DMS53 treated with DMSO at 0.1 percent for 48 hours (cell line): ENCODE results near the gene ALS2.
"Not testable (repeated sequence)": the region's sequence is repeated elsewhere in the genome, so short reads cannot be mapped to it uniquely, and the experiment has no call there.

Experiments used
- DNase-seq: peaks from one replicate; lab custom pipeline; 2025; ENCODE audit not compliant: unreplicated experiment; lab: John Stamatoyannopoulos, UW

The ALS2 gene

GRCh38 chr2:201780674-201781493 lies at the start of gene ALS2:
TSS of gene ALS2 (minus strand) at chr2:201780933. CDS start at chr2:201768885, 12,048 bp downstream.
- peak; percentile 100 for DNase-seq

DNA sequence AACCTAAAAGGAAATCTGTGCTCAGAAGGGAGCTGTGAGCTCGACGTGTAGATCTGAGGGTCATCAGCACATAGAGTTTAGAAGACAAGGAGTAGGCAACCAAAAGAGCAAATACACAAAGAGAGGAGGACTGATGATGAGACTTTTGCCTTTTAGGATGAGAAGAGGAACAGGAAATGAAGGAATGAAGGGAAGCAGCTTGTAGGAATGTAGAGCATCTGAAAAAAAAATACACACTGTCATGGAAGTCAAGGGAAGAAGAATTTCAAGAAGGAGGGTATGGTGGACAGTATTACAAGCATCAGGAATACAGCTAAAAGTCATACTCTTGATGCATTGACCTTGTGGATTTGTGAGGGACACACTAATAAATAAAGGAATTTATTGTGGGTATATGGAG lies 47.5 kb upstream of the ALS2 start:
- DNase-seq: no peak

- DNase-seq: peak; percentile 17
These were observed 46.9 kb upstream of the ALS2 start for GRCh38 chr2:201827621-201828020.

GRCh38 chr2:201824212-201824611 lies 43.5 kb upstream of the ALS2 start:
- no peak for DNase-seq

DNA sequence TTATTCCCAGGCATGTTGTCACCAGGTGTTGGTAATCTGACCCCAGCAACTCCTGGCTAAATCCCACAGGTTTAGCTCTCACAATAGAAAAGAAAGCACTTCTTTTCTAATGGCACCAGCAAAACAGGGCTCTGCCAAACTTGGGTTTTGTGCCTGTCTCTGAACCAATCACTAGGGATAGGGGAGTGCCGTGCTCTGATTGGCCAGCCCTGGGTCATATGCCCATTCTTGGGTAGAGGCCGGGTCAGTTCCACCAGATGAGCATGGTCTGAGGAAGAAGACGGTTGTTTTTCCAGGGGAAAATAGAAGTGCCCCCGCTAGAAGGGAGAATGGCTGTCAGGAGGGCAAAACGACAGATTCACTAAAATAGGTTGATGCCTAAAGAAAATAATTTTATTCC lies 40.3 kb upstream of the ALS2 start:
- DNase-seq: peak; percentile 36

DNA sequence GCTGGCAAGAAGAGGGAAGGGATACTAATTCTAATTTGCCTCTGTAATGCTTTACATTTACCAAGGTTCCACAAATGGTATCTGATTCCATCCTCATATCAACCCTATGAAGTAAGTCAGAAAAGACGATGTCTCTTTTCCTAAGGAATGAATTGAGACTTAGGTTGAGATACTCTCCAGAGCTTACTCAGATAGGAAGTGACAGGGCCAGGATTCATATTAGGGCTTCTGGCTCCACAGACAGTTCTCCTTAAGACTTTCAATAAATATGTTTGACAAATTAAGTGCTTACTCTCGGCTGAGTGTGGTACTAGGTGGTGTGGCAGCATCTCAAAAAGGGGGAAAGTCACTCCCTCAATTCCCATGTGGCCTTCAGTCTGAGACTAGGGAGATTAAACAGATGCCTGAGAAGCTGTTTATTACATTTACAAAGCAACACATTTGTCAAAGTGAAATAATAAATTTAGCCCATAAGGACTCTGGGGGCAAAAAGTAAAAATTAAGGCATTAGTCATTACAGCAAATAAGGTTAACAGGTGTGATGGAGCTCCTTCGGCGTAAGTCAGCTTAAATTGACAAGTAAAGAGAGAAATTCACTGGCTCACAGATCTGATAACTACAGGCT lies 39.8 kb upstream of the ALS2 start:
- no peak for DNase-seq

DNA sequence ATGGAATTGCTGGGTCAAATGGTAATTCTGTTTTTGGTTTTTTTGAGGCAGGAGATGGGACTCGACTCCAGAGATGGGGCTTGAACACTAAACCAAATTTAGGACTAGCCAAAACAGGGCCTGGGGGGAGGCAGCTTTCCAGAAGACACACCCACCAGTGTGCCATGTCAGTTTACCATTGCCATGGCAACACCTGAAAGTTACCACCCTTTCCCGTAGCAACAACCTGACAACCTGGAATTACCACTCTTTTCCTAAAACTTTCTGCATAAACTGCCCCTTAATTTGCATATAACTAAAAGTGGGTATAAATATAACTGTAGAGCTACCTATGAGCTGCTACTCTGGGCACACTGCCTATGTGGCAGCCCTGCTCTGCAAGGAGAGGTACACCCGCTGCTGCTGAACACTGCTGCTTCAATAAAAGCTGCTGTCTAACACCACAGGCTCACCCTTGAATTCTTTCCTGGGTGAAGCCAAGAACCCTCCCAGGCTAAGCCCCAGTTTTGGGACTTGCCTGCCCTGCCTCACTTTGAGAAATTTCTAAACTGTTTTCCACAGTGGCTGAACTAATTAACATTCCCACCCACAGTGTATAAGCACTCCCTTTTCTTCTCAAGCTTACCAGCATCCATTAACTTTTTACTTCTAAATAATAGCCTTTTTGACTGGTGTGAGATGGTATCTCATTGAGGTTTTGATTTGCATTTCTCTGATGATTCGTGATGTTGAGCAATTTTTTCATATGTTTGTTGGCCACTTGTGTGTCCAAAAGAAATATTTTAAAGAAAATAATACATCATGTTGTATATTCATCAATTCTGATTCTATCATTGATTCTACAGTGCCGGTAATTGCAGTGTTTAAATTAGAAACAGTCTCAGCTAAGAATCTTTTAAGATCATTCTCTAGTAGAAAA lies 36.2 kb upstream of the ALS2 start:
- DNase-seq: no peak

DNA sequence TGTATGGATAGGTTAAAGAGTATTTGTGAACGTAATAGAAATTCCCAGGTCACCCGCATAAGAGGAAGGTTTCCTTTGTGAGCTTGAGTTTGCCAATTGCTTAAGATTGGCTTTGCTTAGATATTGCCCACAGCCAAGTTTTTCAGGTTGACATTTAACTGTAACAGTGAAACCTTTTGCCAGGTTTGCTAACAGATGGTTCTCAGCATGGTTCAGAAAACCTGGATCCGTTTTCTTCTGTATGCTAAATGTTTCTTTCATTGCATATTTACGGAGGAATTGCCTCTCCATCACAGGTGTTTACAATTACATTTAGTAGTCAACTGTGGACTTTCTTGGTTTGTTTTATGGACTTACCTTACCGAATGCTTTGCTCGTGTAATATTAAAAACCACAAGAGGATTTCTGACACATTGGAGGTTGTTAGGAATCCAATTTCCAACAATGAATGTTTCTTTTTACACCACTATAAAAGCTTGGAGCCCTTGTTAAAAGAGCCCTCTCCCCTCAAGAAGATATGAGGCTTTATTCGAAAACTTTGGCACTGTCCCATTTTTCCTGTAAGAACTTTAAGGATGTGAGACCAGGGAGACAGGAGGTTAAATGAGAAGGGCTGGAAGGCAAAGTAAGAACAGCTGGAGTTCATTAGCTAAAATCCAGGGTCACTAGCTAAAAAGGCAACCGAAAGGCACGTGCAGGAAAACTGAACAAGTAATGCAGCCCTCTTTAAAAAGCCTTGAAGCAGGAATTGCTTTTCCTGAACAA lies 33.4 kb upstream of the ALS2 start:
- DNase-seq: no peak

DNA sequence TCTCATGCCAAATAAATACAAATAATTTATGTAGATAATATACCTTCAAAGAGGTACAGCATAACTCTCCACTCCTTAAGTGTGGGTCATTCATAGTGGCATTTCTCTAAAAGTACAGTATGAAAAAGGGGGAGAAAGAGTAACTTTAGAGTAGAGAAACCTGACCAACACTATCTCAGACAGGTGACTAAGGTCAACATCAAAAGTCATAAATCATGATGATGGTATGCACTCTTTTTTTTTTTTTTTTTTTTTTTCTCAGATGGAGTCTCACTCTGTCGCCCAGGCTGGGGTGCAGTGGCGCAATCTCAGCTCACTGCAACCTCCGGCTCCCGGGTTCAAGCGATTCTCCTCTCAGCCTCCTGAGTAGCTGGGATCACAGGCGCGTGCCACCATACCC lies 29.9 kb upstream of the ALS2 start:
- DNase-seq: not testable (repeated sequence)

GRCh38 chr2:201809633-201810032 lies 28.9 kb upstream of the ALS2 start:
- DNase-seq: no peak

DNA sequence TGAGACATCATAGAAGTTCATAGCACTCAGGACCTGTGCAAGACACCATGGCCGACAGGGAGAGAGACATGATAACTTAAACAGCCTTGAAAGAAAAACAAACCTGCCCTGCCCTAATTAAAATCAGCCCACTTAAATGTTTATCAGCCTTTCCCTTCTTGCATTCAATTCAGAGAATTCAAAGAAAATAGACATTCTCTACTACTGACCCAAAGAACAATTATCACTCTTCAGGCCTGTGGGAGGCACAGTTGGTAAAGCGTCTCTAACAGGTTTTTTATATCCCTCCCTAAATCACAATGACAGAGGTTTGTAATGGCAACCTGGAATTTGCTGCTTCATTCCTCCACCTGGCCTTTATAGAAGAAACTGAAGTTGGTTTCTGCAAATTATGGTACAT lies 27.3 kb upstream of the ALS2 start:
- no peak for DNase-seq

DNA sequence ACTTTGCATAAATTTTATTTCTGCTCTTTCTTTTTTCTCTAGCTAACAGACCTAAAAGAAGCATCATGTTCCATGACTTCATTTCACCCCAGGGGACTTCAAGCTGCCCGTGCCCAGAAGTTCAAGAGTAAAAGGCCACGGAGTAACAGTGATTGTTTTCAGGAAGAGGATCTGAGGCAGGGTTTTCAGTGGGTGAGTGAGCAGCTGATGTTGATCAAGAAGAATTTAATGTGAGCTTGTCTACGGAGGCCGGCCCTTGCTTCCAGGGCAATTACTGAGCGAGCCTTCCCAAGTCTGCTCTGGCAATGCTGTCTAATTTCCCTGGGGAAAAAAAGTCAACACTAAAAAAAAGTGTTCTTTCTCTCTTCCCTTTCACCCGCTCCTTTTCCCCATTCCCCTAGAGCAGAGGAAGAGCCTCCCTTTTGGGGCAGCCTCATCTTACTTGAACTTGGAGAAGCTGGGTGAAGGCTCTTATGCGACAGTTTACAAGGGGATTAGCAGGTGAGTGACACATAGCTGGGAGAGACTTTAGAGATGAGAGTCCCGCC lies 26.8 kb upstream of the ALS2 start:
- no peak for DNase-seq

DNA sequence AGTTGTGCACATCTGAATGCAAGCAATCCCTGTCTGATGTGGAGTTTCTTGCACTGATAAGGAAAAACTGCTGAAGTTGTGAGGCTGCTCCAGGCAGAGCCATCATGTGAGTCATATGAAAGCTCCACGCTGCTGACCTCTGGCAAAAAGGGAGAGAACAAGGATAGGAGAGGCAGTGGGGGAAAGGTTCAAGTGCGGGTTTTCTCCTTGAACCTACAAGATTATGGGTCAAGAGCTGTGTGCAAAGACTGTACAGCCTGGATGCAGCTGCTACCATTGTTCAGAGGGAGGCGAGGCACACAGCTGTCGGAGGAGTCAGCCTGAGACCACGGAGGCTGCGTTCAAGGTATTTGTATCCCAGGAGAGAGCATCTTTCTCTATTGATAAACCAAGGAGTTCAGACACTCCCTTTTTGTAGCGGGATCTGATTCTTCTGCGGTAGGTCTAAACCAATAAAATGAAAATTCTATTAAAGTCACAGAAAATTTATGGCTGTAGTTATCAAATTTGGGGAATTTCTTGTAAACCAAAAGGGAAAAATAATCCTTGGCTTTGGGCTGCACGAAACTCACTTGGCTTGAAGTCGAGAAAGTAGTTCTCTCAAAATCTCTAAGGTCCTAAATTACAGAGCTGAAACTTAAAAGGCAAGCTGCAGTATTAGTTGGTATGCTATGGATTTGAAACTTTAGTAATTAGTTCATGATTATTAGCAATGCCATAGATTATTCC lies 25.9 kb upstream of the ALS2 start, which contains the start of gene CDK15:
Gene CDK15 (plus strand): TSS at position 96 of the 729 bp plus-strand sequence. CDS start 128 bp downstream, at position 224.
- no peak for DNase-seq

GRCh38 chr2:201798914-201799285 lies 18.2 kb upstream of the ALS2 start:
- not testable (repeated sequence) for DNase-seq

- no peak for DNase-seq
These were observed 17.6 kb upstream of the ALS2 start for GRCh38 chr2:201798252-201798913.

DNA sequence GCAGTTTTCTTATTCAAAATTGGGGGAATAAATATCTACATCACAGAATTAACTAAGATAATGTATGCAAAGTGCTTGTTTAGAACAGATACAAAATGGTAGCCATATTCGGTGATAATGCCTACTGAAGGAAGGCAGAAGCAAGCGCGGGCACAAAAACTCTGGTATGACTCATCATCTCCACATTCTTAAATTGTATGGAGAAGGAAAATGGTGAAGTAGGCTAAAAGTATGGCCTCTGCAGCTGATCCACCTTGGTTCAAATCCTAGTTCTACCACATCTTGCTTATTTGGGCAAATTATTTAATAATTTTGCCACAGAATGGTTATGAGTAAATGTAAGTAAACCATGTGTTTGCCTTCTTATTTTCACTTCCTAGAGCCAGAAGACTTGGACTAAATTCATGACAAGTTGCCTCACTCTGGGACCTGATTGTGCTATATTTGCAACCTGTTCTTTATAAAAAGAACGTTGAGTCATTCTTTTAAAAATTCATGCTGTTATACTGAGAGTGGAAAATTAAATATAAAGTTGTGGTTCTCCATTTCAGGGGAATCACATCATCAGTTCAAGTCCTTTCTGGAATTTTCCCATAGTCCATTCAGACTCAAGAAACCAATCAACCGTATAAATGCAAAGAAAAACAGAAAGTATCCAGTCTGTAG lies 16.6 kb upstream of the ALS2 start:
- no peak for DNase-seq

- DNase-seq: no peak
These were observed 15.7 kb upstream of the ALS2 start for GRCh38 chr2:201796478-201796865.

- peak; percentile 56 for DNase-seq
These were observed 15.1 kb upstream of the ALS2 start for GRCh38 chr2:201795607-201796477.
